SK-N-SH treated with all-trans-retinoic acid at 6 μM for 48 hours (cell line): ENCODE results near the gene CARM1.

ENCODE experiments used
- ATAC-seq: fragments of 200-7000 bp; cut with Tn5 transposase; 3 replicates; pipeline ENCODE4 v1.9.1; 2020; ENCODE audit warnings: mild to moderate bottlenecking, moderate library complexity
- ARNTL ChIP-seq: fragments of 450-650 bp; formaldehyde crosslinking; IDR thresholded peaks from 2 replicates; pipeline ENCODE4 v1.5.0; 2020; ENCODE audit warnings: low read depth, mild to moderate bottlenecking, moderate library complexity, borderline replicate concordance
- BACH2 ChIP-seq: fragments of 250-450 bp; sonication (Bioruptor Pico); IDR thresholded peaks from 2 replicates; pipeline ENCODE4 v1.9.0; 2021; ENCODE audit warnings: mild to moderate bottlenecking, borderline replicate concordance
- ESRRG ChIP-seq: fragments of 250-450 bp; sonication (Bioruptor Pico); IDR thresholded peaks from 2 replicates; pipeline ENCODE4 v1.6.1; 2021; ENCODE audit warnings: mild to moderate bottlenecking
- OSR1 ChIP-seq: fragments of 250-450 bp; sonication (Bioruptor Pico); IDR thresholded peaks from 2 replicates; pipeline ENCODE4 v1.8.0; 2022; ENCODE audit warnings: moderate library complexity, mild to moderate bottlenecking, inconsistent platforms
- POU6F1 ChIP-seq: fragments of 250-450 bp; sonication (Bioruptor Pico); IDR thresholded peaks from 2 replicates; pipeline ENCODE4 v1.8.0; 2021; ENCODE audit warnings: low read depth, mild to moderate bottlenecking, moderate library complexity, borderline replicate concordance
- PPARA ChIP-seq: fragments of 250-450 bp; sonication (Bioruptor Pico); IDR thresholded peaks from 2 replicates; pipeline ENCODE4 v1.5.0; 2020; ENCODE audit warnings: mild to moderate bottlenecking, borderline replicate concordance
- RARB ChIP-seq: fragments of 250-450 bp; sonication (Bioruptor Pico); IDR thresholded peaks from 2 replicates; pipeline ENCODE4 v1.8.0; 2021; ENCODE audit warnings: mild to moderate bottlenecking, moderate library complexity
- SNAI2 ChIP-seq: fragments of 250-450 bp; sonication (Bioruptor Pico); IDR thresholded peaks from 2 replicates; pipeline ENCODE4 v1.5.0; 2020; ENCODE audit warnings: mild to moderate bottlenecking, moderate library complexity
- TSHZ2 ChIP-seq: fragments of 250-450 bp; sonication (Bioruptor Pico); IDR thresholded peaks from 2 replicates; pipeline ENCODE4 v1.5.0; 2020; ENCODE audit warnings: mild to moderate bottlenecking, moderate library complexity
- ZFP3 ChIP-seq: fragments of 250-450 bp; sonication (Bioruptor Pico); IDR thresholded peaks from 2 replicates; pipeline ENCODE4 v1.5.0; 2020; ENCODE audit warnings: mild to moderate bottlenecking, moderate library complexity
- ZNF565 ChIP-seq: fragments of 450-650 bp; formaldehyde crosslinking; conservative IDR thresholded peaks from 2 replicates; pipeline ENCODE4 v1.5.0; 2020; ENCODE audit warnings: low read depth, mild to moderate bottlenecking, moderate library complexity
- ZNF70 ChIP-seq: fragments of 450-650 bp; formaldehyde crosslinking; IDR thresholded peaks from 2 replicates; pipeline ENCODE4 v1.5.0; 2020; ENCODE audit warnings: mild to moderate bottlenecking, moderate library complexity
- ZNF8 ChIP-seq: fragments of 450-650 bp; formaldehyde crosslinking; IDR thresholded peaks from 2 replicates; pipeline ENCODE4 v1.5.0; 2020; ENCODE audit warnings: mild to moderate bottlenecking, moderate library complexity
- TF ChIP-seq, protein P1 (sequence below): fragments of 250-450 bp; sonication (Bioruptor Pico); IDR thresholded peaks from 2 replicates; pipeline ENCODE4 v1.5.1; 2021; ENCODE audit warnings: mild to moderate bottlenecking, moderate library complexity
- TF ChIP-seq, protein P2 (sequence below): fragments of 250-450 bp; sonication (Bioruptor Pico); IDR thresholded peaks from 2 replicates; pipeline ENCODE4 v1.8.0; 2020; ENCODE audit warnings: mild to moderate bottlenecking, moderate library complexity, borderline replicate concordance
- TF ChIP-seq, protein P3 (sequence below): fragments of 250-450 bp; sonication (Bioruptor Pico); IDR thresholded peaks from 2 replicates; pipeline ENCODE4 v1.5.1; 2020; ENCODE audit warnings: low read depth, mild to moderate bottlenecking, moderate library complexity

The CARM1 gene

DNA sequence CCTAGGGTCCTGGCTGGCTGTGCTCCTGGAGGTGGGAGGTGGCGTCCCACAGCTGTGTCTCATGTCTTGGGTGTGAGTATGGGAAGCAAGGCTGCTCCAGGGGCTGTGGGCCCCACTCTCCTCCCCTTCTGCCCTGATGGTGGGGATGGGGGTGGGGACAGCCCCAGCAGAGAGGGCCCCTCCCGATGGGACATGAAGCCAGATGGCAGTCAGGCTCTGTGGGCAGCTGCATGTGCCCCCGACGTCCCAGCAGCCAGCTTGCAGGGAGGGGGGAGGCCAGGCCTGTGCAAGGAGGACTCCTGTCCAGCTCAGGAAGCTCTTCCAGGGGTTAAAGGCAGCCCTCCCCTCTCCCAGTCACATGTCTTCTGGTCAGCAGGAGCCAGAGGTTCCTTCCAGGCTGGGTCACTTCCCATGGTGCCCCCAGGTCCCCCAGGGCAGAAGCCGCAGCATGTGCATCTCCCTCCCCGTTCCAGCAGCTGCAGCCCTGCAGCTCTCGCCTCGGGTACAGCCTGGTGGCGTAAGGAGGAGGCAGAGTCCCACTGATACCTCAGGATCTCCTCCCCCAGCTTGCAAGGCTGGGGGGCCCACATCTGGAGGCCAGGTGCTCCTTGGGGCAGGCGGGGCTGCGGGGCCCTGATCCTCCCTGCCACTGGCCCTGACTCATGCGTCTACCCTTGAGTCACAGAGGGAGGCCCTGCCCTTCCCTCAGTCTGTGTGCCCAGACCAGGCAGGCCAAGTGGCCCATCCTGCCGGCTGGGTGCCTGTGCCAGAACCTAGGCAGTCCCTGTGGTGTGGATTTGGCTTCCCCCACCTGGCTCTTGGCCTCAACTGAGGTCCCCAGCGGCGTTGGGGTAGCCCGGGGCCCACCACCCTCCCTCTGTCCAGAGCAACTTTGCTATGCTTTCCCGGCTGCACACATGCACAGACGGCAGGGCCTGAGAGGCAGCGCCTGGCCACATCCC is 44.1 kb downstream of the CARM1 start (continued):
- no peak for TF ChIP-seq TSHZ2
- no peak for TF ChIP-seq ZFP3 (CRISPR knock-in tag)

DNA sequence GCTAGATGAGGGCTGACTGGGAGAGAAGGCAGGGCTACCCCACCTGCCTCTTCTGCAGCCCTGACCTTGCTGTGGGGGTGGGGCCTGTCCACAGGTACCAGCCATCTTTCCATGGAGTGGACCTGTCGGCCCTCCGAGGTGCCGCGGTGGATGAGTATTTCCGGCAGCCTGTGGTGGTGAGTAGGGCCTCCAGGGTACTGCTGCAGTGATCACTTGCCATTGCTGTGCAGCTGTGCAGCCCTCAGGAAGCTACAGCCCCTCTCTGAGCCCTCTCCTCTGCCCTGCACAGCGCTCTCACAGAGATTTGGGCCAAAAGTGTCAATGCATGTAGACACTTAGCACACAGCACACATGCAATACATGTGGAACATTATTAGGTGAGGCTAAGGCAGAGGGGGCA is 45.2 kb downstream of the CARM1 start:
- ATAC-seq, result no peak
- TF ChIP-seq ZNF8 (CRISPR knock-in tag), result no peak
- TF ChIP-seq TSHZ2, result no peak
- no peak for TF ChIP-seq ARNTL
- TF ChIP-seq, all 23 proteins: peak for 0

DNA sequence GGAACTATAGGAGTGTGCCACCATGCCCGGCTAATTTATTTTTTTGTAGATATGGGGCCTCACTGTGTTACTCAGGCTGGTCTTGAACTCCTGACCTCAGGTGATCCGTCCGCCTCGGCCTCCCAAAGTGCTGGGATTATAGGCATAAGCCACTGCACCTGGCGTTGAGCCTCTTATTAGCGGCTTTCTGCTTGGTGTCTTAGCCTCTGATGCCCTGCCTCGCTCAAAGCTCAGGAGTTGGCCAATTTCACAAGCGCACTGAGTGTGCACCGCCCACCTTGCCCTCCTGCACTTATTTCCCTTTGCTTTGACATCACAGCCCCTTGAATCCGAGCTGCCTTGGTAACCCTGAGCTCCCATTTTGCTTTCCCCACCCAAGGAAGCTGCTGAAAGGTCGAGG is 47.0 kb downstream of the CARM1 start:
- TF ChIP-seq, protein P1, sequence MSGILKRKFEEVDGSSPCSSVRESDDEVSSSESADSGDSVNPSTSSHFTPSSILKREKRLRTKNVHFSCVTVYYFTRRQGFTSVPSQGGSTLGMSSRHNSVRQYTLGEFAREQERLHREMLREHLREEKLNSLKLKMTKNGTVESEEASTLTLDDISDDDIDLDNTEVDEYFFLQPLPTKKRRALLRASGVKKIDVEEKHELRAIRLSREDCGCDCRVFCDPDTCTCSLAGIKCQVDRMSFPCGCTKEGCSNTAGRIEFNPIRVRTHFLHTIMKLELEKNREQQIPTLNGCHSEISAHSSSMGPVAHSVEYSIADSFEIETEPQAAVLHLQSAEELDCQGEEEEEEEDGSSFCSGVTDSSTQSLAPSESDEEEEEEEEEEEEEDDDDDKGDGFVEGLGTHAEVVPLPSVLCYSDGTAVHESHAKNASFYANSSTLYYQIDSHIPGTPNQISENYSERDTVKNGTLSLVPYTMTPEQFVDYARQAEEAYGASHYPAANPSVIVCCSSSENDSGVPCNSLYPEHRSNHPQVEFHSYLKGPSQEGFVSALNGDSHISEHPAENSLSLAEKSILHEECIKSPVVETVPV, result no peak
- TF ChIP-seq ESRRG (CRISPR knock-in tag), result no peak
- no peak for ATAC-seq

DNA sequence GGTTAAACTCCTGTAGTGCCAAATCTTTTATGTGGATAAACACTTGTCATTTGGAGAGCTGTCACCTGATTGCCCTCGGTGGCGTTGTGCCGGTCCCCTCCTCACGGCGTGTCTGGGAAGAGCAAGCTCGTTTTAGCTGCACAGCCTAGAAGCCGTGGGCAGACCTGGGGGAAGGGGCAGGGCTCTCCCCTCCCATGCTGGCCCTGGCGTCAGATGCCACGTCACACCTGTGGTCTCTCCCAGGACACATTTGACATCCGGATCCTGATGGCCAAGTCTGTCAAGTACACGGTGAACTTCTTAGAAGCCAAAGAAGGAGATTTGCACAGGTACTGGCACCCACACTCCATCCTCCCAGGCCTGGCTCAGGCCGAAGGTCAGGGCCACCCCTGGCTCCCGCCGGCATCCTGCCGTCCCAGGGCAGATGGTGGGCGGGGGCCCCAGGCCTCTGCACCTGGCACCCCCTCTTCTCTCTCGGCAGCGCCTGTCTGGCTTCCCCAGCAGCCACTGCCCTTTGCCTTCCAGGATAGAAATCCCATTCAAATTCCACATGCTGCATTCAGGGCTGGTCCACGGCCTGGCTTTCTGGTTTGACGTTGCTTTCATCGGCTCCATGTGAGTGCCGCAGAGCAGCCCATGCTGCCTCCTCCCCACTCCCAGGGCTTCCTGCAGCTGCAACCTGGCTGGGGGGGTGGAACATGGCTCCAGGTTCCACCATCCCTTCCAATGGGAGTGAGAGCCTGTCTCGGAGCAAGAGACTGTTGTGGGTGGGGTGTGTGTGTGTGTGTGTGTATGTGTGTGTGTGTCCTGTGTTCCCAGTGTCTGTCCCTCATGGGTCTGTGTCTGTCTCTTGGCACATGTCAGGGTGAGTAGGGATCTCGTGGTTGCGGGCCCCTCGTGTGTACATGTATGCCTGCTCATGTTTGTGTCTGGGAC is 48.3 kb downstream of the CARM1 start:
- ATAC-seq, result no peak
- TF ChIP-seq, protein P2, sequence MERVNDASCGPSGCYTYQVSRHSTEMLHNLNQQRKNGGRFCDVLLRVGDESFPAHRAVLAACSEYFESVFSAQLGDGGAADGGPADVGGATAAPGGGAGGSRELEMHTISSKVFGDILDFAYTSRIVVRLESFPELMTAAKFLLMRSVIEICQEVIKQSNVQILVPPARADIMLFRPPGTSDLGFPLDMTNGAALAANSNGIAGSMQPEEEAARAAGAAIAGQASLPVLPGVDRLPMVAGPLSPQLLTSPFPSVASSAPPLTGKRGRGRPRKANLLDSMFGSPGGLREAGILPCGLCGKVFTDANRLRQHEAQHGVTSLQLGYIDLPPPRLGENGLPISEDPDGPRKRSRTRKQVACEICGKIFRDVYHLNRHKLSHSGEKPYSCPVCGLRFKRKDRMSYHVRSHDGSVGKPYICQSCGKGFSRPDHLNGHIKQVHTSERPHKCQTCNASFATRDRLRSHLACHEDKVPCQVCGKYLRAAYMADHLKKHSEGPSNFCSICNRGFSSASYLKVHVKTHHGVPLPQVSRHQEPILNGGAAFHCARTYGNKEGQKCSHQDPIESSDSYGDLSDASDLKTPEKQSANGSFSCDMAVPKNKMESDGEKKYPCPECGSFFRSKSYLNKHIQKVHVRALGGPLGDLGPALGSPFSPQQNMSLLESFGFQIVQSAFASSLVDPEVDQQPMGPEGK (CRISPR knock-in tag), result no peak
- TF ChIP-seq ZFP3 (CRISPR knock-in tag) (no peak), OSR1 (CRISPR knock-in tag) (no peak), POU6F1 (CRISPR knock-in tag) (no peak), ZNF565 (no peak), SNAI2 (CRISPR knock-in tag) (no peak), PPARA (CRISPR knock-in tag) (no peak), RARB (CRISPR knock-in tag) (no peak), ZNF8 (CRISPR knock-in tag) (no peak), ZNF70 (no peak), BACH2 (CRISPR knock-in tag) (no peak)
- TF ChIP-seq, protein P1, result no peak
- TF ChIP-seq, protein P3, sequence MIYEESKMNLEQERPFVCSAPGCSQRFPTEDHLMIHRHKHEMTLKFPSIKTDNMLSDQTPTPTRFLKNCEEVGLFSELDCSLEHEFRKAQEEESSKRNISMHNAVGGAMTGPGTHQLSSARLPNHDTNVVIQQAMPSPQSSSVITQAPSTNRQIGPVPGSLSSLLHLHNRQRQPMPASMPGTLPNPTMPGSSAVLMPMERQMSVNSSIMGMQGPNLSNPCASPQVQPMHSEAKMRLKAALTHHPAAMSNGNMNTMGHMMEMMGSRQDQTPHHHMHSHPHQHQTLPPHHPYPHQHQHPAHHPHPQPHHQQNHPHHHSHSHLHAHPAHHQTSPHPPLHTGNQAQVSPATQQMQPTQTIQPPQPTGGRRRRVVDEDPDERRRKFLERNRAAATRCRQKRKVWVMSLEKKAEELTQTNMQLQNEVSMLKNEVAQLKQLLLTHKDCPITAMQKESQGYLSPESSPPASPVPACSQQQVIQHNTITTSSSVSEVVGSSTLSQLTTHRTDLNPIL, result no peak
